Measurements from ENCODE around the gene TSPEAR.
"Not testable (repeated sequence)": the region's sequence is repeated elsewhere in the genome, so short reads cannot be mapped to it uniquely, and the experiment has no call there.

The TSPEAR gene

DNA sequence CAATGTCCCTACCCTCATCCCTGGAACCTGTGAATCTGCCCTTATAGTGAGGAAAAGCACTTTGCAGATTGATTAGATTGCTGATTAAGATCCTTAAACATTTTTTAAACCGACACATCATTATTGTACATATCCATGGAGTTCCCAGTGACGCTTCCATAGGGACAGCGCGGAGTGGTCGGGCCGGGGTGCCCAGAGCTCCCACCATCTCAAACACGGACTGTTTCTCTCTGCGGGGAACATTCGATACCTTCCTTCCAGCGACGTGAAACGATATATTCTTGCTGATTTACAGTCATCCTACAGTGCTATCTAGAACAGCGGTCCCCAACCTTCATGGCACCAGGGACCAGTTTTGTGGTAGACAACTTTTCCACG is 10.4 kb downstream of the TSPEAR start:
- no peak for DNase-seq

DNA sequence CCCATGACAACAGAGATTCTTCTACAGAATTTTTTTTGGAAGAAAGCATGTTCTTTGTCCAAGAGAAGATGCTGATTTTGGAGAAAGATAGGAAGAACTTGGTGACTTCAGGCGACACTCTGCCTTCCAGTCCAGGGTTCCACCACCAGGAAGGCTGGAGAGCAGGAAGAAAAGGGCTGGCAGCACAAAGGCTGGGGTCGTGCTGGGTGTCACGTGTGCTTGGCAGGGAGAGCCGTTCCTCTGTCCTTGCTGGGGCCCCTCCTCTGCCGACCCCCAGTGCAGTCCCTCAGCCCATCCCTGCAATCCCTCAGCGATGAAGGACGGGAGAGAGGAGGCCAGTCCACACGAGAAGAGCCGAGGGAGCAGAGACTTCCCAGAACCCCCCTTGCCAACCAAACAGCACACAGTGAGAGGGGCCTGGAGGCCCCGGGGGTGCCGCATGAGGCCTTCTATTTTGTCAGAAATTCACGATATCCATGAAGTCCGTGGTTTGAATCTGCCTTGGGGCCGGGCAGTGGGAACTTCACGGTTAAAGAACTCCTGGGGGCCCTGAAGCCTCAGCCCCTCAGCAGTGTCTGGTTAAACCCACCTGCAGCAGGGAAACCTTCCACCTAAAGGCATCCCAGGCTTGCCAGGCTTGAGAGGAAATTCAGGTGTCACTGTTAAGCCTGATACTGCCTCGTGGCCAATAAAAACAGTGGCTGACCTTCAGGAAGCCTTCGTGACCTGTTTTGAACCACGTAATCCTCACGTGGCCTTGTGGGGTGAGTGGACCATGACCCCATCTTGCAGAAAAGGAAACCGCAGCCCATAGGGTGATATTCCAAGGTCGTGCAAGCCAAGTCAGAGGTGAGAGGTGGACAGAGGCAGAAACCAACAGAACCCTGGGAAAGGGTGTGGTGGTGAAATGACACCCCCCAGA is 11.0 kb downstream of the TSPEAR start:
- no peak for DNase-seq

DNA sequence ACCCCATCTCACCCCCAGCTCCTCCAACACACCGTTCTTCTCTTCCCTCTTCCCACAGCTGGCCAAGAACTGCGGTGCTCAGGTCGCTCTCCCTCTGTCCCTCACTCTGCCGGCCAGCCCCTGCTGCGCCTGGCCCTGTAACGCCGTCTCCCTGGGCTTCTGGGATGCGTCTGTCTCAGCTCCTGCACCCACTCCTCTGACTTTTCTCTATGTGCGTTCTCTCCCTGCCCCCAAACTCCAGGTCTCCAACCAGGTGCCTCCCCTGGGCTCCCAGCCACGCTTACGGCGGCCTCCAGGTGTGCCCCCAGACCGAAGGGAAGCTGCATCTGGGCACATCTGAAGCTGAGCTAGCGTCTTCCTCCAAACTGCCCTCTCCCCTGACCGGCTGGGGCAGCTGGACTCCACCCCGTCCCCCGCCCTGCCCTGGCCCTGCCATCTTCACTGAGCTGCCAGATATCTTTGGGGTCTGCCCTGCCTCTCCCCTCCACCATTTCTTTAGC is 11.8 kb downstream of the TSPEAR start:
- DNase-seq, result no peak

DNA sequence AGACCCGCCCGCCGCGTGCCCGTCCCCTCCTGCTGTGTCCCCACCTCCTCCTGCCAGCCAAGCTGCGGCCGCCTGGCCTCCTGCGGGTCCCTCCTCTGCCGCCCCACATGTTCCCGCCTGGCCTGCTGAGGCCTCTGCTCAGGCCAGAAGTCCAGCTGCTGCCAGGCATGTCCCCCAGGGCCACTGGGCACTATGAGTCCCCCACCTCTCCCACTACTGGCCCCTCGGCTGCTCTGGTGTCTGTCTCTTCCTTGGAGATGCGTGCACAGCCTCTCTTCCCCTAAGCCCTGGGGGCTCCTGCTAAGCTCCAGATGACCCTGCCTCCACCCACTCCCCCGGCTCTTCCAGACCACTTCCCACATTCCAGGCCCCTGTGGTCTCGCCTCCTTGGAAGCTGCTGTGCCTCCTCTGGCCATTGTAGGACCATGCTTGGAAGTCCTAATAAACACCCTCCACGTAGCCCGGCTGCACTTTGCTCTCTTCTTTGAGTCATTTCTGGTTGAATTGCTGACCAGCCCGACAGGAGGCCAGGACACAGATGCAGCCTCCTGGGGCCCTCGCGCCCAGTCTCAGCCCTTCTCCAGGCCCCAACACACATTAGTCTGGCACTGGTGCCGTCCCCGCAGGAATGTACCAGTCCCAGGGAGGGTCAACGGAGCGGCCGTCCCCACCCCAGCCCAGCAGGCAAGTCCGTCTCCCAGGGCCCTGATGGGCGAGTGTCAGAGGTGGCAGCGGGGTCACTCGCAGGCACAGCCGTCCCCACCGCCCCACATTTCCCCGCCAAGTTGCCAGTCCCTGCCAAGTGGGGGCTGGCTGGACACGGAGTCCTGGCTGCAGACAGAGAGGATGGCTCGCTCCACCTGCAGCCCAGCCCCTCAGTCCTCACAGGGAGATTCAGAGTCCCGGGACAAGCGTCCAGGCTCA is 13.3 kb downstream of the TSPEAR start:
- DNase-seq, result no peak

DNA sequence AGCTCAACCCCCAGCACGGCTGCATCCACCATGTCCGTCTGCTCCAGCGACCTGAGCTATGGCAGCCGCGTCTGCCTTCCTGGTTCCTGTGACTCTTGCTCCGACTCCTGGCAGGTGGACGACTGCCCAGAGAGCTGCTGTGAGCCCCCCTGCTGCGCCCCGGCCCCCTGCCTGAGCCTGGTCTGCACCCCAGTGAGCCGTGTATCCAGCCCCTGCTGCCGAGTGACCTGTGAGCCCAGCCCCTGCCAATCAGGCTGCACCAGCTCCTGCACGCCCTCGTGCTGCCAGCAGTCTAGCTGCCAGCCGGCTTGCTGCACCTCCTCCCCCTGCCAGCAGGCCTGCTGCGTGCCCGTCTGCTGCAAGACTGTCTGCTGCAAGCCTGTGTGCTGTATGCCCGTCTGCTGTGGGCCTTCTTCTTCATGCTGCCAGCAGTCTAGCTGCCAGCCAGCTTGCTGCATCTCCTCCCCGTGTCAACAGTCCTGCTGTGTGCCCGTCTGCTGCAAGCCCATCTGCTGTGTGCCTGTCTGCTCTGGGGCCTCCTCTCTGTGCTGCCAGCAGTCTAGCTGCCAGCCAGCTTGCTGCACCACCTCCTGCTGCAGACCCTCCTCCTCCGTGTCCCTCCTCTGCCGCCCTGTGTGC is 14.1 kb downstream of the TSPEAR start, which contains the start of gene KRTAP10-12:
Gene KRTAP10-12 (plus strand): TSS at position 1 of the 639 bp plus-strand sequence. CDS start 30 bp downstream, at position 31.
- DNase-seq, result not testable (repeated sequence)

DNA sequence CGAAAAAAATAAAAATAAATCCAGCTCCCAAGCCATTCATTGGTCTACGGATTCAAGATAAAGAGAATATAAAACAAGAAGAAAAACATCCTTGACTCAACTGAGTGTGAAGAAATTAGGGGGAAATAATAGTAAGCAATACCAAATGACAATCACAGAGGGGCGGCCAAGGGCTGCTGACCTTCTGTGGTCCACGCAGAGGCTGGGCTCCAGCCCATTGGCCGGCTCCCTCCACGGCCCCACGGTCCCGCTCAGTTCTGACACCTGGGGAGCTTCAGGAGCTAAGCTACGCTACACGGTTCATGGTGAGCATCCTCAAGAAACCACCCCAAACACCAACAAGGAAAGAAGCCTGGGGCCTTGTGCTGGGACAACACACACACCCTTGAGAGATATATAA is 14.8 kb downstream of the TSPEAR start:
- DNase-seq, result no peak

DNA sequence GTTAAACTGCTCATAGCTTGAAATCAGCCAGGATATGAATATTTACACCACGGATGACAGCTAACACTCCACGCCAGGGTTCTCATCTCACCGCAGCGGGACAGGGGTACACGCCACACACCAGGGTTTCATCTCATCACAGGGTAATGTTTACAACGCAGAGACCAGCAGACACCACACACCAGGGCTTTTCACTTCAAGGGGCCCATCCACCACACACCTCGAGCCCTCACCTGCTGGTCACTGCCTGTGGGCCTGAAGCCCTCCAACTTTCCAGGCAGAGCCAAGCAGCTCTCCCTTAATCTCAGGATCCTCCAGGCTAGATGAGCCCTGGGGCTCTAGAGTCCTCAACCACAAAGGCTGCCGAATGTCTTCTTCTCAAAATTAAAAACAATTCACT is 15.7 kb downstream of the TSPEAR start:
- DNase-seq, result no peak

DNA sequence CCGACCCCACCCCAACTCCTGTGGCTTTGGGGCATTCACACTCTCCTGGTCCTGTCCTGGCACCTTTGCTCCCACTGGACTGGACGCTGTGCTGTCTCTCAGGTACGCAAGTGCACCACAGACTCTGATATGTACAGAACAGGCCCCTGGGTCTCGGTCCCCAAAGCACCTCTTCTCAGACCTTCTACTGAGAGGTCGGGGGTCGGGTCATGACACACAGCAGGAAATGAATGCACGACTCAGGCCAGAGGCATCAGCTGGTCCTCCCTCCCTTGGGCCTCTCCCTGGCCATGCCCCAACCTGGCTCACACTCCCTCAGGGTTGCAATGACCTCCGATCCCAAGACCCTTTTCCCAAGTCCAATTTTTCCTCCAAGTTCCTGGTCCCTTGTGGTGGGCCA is 16.2 kb downstream of the TSPEAR start:
- DNase-seq, result no peak

DNA sequence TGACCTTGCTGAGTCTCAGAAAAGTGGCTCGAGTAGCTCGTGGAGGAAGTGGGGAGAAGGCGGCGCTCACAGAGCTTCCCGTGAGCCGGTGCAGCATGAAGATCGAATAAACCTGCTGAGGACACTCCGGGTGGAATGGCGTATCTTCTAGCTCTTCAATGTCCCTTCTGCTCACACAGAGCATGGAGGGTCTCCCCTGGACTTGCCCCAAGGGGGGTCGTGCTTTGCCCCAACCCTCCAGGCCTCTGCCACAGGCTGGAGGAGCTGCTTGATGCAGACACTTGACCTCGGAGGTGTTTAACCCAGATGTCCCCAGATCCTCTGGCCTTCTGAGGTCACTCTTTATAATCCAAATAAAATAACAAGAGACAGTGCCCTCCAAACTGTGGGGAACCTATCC is 16.6 kb downstream of the TSPEAR start:
- DNase-seq, result no peak

DNA sequence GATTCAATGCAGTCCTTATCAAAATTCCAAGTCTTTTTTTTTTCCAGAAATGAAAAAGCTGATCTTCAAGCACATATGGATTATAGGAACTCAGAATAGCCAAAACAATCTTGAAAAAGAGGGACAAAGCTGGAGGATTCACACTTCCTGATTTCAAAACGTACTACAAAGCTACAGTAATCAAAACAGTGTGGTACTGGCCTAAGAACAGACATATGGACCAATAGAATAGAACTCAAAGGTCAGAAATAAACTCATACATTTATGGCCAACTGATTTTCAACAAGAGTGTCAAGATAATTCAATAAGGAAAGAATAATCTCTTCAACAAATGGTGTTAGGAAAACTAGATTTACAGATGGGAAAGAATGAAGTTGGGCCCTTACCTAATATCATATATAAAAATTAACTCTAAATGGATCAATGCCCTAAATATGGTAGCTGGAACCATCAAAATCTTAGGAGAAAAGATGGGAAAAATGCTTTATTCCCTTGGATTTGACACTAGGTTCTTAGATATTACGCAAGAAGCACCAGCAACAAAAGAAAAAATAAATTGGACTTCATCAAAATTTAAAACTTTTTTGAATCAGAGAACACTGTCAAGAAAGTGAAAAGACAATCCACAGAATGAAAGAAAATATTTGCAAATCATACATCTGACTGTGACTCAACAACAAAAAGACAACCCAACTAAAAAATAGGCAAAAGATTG is 18.4 kb downstream of the TSPEAR start:
- DNase-seq, result no peak

DNA sequence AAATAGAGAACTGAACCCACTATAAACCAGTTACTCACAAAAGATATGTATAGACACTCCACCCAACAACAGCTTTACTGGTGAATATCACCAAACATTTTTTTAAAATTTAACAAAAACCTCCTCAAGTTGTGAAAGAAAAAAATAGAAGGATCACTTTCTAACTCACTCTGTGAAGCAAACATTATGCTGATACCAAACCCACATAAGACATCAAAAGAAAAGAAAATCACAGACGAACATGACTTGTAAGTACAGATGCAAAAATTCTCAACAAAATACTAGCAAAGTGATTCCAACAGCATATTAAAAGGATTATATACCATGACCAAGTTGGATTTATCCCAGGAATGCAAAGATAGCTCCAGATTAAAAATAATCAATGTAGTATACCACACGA is 19.7 kb downstream of the TSPEAR start:
- no peak for DNase-seq

DNA sequence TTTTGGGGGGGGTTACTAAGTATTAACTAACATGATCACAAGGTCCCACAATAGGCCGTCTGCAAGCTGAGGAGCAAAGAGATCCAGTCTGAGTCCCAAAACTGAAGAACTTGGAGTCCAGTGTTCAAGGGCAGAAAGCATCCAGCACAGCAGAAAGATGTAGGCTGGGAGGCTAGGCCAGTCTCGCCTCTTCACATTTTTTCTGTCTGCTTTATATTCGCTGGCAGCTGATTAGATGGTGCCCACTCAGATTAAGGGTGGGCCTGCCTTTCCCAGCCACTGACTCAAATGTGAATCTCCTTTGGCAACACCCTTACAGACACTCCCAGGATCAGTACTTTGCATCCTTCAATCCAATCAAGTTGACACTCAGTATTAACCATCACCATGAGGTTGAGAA is 21.6 kb downstream of the TSPEAR start:
- DNase-seq, result not testable (repeated sequence)

DNA sequence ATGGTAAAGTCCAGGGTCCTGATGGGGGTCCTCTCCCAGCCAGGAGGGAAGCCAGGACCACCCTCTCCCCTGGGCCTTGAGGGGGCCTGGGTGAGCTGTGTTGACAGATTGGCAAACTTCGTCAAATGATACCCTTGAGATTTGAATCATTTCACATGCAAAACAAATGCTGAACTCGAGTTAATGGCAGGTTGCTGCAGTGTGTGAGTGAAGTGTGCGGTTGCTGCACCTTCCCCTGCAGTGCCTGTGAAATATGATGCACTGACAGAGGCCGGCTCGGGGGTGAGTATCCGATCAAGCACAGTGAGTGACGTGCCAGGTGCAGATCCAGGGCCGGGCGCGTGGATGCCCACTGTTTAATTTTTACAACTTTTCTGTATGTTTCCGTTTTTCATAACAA is 23.7 kb downstream of the TSPEAR start:
- DNase-seq, result no peak

DNA sequence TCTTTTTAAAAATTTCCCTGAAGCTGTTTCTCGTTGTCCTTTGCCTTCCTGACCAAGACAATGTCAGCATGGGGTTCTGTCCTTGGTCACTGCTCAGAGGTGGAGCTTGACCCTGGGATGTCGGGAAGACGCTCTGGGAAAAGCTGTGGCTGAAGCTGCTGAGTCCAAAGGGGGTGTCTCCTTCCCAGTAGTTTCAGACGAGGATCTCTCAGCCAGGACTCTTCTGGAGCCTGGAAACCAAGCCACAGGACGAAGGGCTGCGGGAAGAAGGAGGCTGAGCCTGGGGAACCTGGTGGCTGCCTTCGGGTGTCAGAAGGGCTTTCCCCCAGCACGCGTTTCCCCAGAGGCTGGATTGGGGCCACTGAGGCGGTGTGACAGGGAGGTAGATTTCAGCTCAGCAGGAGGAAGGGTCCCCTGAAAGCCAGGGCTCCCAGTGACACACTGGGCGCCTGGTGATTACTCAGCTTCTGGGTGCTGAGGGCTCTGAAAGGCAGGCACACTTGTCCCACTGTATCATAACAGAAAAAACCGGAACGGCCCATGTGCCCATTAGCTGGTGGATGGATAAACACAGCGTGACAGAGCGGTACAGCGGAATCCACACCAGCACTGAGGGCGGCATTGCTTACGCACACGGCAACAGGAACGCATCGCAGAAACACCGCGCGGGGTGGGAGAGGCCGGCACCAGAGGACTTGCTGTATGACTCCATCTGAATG is 24.4 kb downstream of the TSPEAR start:
- no peak for DNase-seq

DNA sequence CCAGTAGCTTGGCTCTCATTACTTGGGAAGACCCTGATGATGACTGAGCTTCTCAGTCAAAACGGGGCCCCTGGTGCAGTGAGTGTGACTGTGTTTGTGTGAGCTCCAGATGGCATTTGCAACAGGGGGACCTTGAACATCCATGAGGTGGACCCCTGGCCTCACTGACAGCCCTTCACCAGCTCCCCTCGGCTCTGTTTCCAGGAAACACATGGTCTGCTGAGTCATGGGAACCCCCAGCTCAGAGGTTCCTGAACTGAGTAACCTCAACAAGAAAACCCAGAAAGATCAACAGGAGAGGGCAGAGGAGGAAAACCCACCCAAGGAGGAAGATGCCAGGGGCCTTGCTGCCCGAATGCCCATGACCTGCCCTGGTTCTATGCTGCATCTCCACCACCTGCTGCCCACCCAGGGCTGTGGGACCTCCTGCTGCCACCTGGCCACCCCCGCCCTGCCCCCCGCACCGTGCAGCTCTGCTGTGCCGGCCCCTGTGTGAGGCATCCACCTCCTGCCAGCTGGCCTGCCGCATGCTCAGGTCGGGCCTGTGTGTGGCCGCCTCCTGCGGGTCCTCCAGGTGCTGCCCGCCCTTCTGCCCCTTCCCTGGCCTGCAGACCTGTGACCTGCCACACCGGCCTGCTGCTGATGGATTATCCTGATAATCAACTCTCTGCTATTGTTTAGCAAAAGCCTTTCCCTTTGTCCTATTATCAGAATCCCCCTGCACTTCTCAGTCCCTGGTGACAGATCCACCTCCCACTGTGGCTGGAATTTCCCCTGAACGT is 25.2 kb downstream of the TSPEAR start:
- DNase-seq, result no peak

DNA sequence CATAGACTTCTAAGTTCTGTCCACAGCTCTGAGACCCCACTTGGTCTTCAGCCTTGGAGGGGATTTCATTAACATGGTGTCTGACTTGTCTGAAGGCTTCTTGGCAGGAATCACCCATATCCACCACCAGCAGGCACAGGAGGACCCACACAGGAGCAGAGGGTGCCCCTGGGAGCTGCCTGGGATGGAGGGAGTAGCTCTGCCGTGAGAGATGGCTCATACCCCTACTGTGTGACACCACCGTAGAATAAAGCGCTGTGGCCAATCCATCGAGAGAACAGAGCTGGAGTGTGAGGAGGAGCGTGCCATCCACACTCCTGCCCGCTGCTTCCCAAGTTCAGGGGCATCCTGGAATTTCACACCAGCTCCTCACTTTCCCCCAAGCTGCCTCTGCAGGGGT is 26.3 kb downstream of the TSPEAR start:
- DNase-seq, result not testable (repeated sequence)

DNA sequence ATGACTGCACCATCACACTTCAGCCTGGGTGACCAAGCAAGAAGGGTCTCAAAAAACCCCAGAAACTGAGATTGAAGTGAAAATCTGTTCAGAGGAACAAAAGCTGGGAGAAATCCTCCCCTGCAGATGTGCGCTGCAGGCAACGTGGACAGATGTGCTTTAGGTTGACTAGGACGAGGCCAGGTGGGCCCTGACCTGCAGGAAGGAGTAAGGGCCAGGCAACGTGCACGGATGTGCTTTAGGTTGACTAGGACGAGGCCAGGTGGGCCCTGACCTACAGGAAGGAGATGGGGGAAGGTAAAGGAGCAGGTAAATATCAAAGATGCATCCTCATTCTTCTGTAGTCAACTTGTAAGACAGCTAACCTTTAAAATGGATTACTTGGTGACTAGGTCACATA is 26.9 kb downstream of the TSPEAR start:
- no peak for DNase-seq

DNA sequence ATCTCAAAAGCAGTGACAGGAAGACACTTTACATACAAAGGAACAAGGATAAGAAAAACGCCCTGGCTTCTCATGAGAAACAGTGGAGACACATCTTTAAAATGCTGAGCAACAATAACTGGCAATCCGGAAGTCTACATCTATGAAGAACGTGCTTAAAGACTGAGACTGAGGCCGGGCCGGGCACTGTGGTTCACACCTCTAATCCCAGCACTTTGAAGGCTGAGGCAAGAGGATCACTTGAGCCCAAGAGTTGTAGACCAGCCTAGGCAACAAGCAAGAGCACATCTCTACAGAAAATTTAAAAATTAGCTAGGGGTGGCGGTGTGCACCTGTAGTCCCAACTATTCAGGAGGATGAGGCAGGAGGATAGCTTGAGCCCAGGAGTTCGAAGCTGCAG is 27.3 kb downstream of the TSPEAR start:
- DNase-seq, result no peak

DNA sequence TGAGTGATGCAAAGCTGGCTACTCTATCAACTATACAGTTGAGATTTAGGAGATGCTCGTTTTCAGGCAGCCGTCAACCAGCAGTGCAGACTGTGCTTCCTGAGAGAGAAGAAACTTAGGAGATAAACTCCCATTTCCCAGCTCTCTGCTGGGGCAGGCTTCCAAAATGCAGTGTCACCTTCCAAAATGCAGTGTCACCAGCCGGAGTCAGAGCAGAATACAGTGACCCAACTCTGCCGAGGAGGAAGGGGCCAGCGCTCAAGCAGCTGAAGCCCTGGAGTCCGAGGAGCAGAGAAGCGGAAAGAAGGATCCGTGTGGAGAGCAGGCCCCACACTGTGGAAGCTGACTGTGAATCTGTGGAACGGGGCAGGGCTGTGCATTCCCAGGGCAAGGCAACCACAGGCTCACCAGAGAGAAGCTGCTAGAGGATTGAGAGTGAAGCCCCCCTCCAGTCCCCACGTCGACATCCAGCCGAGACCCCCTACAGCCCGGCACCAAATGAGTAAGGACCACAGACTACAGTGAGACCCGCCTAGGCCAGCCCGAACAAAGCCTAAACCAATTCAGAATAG is 28.7 kb downstream of the TSPEAR start:
- no peak for DNase-seq

DNA sequence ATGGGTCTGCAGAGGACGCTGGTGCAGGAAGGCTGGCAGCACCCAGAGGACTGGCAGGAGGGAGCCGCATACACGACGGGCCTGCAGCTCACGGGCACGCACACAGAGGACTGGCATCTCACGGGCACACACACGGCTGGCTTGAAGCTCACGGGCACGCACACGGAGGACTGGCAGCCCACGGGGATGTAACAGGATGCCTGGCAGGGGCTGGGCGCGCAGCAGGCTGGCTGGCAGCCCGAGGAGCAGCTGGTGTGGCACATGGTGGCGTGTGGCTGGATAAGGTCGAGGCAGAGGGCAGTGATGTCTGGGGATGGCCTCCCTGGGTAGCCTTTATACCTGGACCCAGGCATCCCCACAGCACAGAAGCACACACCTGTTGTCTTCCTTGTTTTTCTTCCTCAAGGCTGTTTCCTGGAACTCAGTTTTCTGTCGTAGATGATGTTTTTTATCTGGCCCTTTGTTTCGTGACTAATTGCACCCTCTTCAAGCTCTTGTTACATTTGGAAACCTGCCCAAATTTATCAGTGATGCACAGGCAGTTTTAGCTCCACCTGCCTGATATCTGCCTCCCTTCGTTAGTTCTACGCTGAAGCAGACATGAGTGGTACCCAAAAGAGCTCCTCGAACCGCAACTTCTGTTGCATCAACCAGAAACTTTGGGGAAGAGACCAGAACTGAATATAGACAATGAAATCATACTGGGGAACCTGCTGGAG is 29.4 kb downstream of the TSPEAR start, which contains the start of gene KRTAP12-1:
Gene KRTAP12-1 (minus strand): TSS at position 303 of the 719 bp plus-strand sequence. CDS start 40 bp downstream, at position 263.
- no peak for DNase-seq
